NCI-H1092 (cell line): ENCODE results near the gene ARFGAP1.

Experiments used
- DNase-seq: peaks from one replicate; lab custom pipeline; 2025; lab: John Stamatoyannopoulos, UW

Gene ARFGAP1

DNA sequence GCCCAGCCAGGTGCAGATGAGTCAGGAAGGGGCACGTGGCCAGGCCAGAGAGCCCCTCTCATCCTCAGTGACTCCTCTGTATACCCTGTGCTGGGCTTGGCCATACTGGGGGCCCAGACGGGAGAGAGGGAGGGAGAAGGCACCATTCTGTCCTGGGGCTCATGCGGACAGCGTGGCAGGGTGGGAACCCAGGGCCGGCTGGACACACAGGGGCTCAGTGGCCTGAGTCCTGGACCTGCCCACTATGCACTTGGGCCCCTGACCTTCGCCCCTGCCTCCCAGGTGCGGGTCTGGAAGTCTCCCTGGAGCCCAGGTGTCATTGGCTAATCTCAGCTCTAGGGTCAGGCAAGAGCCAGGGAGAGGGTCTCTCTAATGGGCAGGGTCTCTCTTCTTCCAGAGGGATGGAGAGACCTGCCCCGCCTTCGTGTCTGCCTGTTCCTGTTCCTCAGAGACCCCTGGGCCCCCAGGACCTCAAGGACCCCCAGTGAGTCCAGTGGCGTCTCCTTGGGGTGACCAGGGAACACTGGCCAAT is 48.1 kb downstream of the ARFGAP1 start:
- no peak for DNase-seq

DNA sequence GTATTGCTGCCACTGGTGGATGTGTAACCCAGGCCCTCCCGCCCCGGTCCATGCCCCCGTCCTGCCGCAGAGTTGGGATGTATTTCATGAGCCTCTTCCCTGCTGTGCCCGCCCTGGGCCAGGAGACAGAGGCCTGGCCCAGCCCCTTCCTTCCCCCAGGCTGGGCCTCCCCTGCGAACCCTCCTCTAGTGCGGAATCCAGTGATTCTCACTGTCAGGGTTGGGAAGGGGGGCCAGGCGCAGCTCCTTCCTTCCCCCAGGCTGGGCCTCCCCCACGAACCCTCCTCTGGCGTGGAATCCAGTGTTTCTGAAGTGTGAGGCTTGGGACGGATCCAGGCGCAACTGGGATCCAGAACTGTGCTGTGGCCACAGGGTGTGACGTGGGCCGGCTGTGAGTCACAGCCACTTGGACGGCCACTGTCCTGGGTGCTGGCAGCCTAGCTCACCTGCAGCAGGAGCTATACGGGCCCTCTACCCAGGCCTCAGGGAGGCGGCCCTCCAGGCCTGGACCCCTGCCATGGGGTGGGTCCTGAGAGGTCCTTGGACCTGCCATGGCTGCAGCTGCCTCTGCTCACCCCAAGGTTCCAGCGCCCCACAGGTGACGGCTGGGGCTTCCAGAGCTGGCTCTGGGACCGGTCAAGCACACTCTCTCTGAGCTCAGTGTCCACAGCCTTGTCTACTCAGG is 48.7 kb downstream of the ARFGAP1 start:
- no peak for DNase-seq

DNA sequence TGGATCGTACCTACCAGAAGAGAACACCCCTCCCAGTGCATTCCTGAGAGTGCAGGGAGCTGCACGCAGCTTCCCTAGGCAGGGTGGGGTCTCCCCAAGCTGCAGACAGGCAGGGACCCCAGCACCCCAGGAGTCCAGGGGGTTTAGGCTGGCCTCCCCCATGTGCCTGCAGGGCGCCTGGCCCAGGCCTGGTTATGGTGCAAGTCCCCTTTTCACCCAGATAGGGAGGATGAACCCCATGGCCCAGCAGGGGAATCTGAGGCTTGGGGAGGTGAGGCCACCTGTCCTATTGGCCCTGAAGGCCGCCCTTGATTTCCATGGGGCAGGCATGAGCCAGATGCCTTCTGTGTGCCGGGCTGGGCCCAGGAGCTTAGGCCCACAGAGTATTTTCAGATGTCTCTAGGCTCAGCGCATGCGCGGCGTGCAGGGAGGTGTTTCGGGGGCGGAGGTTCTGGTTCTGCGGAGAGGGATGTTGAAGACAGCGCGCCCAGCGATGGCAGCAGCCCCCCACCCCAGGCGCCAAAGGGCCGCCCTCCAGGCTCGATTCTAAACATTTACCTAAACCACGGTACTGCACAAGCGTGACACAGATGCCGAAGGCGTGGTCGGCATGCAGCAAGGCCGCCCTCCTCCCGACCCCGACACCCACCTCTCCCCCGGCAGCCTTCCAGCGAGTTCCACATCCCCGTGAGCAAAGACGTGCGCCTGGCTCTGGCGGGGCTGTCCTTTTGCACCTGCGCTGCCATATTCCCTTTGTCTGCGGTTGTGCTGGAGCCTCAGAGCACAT is 49.7 kb downstream of the ARFGAP1 start:
- no peak for DNase-seq

DNA sequence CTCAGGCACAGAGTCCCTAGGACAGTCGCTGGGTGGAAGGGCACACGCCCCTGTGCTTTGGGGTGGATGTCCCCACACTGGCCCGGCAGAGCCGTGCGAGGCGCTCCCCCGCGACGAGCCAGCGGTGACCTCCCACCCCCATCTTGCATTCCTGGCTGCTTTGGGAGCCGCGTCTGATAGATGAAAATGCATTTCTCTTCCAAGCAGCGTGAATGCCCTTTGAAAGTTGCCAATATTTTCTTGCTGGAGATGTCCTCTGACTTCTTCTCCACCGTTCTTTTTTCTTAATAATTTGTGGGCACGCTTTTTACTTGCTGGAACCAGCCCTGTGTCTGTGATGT is 50.3 kb downstream of the ARFGAP1 start:
- no peak for DNase-seq

DNA sequence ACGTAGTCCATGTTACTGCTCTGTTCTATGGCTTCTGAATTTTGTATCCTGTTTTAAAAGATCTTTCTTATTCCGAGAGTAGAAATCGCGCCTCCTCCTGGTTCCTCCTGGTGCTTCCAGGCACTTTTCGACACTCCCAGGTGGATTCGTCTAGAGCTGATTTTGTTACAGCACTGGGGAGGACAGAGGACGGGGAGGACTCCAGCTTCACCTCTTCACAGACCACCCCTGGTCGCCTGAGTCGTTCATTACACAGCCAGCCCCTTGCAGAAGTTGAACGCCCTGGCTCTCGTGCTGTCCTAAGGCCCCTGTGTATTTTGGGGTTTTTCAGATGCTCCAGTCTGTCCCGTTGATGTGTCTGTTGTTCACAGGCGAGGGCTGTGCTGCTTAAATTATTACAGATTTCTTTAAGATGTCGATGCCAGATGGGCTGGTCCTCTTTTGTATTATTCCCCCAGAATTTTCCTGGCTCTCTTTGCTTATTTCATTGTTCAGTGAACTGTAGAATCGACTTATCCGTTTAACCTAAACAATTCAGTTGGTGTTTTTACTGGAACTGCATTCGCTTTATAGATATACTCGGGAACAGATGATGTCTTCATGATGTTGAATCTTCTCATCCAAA is 50.9 kb downstream of the ARFGAP1 start:
- DNase-seq = no peak

DNA sequence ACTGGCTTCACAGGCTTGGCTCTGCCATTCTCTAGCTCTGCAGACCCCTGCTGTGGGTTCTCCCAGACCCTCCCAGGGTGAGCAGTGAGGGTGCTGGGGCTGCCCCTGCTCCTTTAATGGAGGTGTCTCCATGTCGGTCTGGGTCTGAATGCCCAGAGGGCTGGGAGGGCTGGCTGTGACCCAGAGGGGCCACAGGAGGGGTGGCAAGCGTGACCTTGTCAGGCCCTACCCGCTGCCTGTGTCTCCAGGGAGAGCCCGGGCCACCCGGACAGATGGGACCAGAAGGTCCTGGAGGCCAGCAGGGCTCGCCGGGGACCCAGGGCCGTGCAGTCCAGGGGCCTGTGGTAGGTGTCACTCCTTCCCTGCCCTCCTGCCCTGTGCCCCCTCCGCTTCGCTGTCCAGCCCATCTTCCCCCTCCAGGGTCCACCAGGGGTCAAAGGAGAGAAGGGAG is 52.4 kb downstream of the ARFGAP1 start:
- no peak for DNase-seq

DNA sequence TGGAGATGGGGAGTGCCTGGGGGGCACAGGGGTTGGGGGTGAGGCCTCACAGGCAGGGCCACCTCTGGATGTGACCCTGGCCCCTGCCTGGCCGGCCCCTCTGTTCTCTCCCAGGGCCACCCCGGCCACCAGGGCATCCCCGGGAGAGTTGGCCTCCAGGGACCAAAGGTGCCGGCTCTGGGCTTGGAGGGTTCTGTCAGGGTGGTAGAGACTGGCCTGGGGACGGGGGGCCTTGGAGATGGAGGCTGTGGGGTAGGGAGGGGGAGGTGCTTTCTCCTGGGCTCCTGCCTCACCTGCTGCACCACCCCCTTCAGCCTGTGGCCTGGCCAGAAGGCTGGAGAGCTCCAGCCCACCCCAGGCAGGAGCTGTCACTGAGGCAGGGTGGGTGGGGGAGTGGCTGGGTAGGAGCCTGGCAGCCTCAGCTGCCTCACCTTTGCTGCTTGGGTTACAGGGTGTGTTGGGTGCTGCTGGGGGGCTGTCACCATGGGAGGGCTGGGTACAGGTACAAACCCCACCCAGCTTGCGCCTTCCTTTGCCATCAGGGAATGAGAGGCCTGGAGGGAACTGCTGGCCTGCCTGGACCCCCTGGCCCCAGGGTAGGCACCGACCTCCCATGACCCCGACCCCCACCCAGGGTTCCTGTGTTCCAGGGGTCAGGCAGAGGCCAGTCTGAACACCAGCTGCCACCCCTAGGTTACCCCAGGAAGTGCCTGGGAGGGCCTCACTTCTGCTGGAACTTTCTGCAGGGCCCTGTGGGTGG is 53.1 kb downstream of the ARFGAP1 start:
- no peak for DNase-seq

DNA sequence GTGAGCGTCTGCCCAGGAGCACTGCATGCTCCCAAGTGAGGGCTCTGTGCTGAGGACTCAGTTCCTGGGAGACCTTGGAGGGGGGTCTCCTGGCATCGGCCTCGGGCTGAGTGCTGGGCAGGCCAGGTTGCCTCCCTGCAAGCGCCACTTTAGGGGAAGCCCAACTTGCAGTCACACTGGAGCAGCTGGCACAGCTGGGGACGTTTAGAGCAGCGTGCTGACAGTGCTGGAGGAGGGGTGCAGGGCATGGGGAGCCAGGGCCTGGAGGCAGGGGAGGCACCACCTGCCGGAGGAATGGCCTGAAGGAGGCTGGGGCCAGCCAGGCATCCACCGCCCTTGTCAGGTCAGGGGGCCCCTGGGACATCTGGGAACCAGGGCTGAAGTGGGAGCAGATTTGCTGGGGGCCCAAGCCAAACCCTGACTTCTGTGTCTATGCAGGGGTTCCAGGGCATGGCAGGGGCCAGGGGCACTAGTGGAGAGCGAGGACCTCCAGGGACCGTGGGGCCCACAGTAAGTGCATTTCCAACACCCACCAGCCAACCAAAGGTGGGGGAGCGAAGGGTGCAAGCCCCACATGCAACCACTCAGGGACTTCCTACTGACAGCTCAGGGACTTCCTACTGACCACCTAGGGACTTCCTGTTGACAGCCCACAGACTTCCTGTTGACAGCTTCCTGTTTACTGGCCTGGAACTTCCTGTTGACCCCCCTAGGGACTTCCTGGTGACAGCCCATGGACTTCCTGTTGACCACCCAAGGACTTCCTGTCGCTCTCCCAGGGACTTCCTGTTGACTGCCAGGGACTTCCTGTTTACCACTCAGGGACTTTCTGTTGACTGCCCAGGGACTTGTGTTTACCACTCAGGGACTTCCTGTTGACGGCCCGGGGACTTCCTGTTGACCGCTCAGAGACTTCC is 54.0 kb downstream of the ARFGAP1 start:
- DNase-seq = no peak

DNA sequence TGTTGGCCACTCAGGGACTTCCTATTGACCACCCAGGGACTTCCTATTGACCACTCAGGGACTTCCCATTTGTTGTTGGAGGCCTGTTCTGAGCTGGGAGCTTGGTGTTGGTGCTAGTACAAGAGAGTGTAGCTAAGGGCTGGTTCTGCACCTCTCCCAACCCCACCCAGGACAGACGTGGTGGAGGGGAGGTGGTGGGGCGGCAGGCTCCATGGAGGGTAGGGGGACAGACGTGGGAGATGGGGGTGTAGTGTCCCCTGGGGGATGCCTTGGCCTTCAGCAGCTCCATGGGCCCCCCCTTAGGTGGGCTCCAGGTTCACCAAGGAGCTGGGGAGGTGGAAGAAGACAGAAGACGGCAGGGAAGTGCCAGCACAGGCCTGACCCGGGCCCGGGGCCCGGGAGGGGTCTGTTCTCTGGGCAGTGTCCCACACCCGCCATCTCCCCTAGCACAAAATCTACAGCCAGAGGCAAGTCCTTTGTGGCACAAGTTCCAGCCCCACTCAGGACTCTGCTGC is 54.7 kb downstream of the ARFGAP1 start:
- no peak for DNase-seq

DNA sequence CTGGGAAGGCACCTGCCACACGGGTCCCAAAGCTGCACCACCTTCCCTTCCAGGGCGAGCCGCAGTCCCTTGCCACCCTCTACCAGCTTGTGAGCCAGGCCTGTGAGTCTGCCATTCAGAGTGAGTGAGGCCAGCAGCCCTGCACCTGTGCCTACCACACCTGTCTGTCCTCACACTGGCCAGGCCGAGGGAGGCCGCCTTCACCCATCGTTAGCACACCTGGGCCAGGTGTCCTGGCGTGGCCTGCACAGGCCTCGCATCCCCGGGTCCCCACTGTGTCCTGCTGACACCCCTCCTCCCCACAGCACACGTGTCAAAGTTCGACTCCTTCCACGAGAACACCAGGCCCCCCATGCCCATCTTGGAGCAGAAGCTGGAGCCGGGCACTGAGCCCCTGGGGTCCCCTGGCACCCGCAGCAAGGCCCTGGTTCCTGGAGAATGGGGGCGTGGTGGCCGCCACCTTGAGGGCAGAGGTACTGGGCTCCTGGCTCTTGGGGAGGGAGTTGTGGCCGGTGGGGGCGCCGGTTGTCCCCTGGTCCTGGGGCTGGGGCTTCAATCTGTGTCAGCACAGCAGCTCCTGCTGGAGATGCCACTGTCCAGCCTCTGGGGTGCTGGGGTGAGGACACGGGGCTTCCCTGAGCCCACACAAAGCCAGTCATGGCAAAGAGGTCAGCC is 55.5 kb downstream of the ARFGAP1 start:
- DNase-seq = no peak

DNA sequence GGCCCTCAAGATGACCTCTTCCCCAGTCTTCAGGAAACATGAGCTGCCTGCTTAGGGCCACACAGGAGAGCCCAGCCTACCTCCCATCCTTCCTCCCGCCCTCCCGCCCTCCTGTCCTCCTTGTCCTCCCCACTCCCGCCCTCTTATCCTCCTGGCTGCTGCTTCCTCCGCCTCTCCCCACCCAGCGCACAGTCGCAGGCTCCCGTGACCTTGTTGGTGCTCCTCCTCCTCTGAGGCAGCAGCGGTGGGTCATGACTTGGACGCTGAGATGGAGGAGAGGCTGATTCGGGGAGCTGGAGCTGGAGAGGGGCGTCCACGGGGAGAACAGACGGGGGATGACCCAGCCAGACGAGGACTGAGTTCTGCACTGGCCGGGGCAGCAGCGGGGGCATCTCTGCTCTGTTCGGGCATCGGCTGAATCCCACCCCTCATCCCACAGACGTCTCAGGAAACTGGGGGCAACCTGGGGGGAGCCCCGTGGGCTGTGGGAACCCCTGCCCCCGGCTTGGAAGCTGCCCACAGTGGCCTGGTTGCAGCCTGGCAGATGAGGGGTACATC is 56.2 kb downstream of the ARFGAP1 start:
- DNase-seq = no peak

DNA sequence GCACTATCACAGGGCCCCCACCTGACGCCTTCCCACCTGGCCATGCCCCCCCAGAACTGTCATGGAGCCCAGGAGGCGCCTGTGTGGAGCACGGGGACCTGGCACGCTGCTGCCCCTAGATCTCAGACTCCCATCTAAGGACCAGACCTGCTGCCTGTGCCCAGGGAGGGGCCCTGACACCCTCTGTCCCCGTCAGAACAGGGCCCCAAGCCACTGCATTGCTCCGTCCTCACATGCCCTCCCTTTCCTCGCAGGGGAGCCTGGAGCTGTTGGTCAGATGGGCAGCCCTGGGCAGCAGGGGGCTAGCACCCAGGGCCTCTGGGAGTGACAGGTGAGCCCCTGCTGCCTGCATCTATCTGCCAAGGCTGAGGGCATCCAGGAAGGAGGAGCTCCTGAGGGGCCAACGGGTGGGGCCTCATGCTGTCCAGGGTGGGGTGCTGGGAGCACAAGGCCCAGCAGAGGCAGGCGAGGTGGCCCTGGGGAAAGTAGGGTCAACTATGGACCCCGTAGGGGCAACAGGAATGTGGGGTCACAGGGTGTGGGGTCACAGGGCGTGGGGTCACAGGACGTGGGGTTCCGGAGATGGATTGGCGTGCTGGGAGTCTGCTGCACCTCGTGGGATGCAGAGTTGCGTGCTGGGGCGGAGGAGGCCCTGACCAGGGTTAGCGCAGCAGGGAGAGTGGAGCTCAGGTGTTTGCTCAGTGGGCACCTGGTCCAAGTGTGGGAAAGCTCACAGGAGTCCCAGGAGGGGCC is 56.9 kb downstream of the ARFGAP1 start:
- DNase-seq = no peak

DNA sequence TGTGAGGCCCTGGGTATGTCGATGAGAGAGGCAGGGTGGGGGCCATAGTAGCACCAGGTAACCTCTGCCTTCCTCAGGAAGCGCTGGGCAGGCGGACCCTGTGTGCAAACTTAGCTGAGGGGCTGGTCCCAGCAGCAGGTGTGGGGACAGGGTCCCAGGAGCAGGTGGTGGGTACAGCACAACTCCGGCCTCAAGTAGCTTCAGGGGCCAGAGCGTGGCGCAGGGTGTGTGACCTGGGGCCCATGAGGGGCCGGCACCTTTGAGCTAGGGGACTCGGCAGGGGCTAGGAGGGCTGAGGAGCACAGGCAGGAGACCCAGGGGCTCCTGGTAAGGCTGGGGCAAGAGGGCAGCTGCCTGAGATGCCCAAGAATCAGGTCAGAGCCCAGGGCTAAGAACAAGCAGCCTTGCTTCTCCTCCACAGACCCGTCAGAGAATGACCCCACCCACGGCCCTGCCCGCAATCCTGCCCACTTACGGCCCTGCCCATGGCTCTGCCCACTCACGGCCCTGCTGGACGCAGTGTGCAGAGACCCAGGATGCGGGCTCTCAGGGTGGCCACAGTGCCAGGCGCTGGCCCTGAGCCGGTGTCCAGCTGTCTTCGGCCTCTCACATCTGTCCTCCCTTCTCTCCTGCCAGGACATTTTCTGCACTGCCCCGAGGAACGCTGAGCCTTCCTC is 57.6 kb downstream of the ARFGAP1 start:
- DNase-seq = no peak

DNA sequence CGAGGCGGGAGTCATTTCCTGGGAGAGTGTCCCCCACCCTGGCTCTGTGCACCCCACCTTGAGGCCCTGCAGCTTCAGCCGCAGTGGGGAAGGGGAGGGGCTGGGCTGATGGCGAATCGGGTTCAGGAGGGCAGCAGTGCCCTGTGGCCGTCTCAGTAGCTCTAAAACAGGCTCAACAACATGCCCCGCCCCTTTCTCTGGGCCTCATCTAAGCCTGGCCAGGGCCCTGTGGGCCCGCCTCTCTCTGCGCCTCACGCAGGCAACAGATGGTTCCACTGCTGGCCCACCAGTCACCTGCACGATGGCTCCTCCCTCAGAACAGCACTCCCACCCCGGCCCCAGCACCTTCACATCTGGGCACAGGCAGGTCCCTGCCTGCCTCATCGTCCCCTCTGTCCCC is 58.3 kb downstream of the ARFGAP1 start:
- no peak for DNase-seq

DNA sequence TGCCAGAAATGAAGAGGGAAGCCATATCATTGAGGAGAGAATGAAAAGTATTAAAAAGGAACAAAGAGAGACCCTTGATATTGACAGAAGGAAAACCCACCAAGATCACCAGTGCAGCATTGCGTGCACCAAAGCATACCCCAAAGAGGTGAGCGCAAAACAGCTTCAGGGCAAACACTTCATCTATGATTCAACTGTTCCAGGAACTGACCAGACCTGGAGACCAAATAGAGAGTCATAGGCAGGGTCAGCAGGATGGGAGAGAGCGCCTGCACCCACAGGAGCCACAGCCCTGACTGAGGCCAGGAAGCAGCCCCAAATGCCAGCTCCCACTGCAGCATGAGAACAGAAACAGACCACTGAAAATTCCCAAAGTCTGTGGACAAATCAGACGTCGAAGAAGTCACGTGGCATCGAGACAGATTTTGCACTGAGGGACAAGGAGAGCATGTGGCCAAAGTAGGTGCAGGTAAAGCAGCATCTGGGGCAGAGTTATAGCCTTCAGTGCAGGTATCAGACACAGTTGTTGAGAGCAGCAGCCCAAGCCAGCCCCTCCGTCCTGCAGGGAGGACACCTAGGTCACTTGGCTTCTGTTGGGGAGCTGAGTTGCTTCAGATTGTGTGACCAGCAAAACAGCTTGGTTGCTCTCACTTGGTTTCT is 59.3 kb downstream of the ARFGAP1 start:
- DNase-seq = no peak

DNA sequence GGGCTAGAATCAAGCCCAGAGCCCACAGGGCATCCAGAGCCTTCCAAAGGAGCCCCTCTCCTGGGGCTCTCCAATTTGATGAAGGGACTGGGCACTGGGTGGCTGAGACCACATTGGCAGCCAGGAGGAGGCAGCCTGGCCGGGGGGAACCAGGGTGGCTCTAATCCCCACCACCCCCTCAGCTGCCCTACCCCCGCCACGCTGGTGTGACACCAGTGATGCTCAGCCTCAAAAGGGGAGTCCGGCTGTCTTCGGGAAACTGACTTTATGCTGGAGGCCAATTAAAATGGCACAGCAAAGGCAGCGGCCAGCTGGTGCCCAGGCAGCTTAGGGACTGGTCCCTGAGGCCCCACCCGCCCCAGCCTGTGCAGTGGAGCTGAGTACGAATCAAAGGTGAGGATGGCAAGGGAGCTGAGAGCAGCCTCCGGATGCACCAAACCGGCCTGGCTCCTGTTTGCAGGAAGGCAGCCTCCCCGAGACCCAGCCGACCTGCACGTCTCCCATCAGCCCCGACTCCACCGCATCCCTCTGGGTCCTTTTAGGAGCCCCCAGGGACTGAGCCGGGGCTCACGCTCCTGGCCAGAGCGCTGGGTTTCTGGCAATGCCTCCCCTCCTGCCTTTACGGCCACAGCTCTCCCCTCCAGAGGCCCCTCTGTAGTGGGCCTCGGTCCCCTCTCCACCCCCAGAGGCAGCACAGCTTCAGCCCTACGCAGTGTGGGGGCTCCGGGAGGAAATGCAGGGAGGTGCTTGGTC is 60.1 kb downstream of the ARFGAP1 start:
- DNase-seq = no peak

DNA sequence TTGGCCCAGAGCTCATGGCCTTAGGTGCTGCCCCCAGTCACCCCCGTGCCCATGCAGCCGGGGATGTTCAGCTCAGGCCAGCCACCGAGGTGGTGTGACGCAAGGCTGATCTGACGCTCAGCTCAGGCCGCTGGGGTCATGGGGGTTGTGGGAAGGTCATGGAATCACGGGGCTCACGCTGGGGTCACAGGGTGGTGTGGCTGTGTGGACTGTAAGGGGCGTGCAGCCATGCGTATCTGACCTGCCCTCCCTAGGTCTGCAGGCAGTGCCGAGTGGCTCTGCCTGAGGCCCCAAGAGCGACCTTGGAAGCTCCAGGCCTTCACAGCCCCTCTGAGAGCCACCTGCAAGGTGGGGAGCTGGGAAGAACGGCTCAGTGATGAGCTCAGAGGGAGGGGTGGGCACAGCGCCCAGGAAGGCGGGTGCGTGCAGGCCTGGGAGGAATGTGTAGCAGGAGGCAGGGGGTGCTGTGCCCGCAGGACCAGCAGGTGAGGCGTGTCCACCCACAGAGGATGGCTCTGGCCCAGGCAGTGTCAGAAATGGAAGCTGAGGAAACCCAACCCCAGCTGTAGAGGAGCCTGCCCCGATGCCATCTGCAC is 60.7 kb downstream of the ARFGAP1 start:
- DNase-seq = no peak
